Right forelimb (tissue), 1 donor: ENCODE data around the gene UBA1.
"Not testable (repeated sequence)": the region's sequence is repeated elsewhere in the genome, so short reads cannot be mapped to it uniquely, and the experiment has no call there.

Source experiments
- DNase-seq: peaks from one replicate; pipeline ENCODE4 v3.0.0-alpha.2; 2018

The UBA1 gene

DNA sequence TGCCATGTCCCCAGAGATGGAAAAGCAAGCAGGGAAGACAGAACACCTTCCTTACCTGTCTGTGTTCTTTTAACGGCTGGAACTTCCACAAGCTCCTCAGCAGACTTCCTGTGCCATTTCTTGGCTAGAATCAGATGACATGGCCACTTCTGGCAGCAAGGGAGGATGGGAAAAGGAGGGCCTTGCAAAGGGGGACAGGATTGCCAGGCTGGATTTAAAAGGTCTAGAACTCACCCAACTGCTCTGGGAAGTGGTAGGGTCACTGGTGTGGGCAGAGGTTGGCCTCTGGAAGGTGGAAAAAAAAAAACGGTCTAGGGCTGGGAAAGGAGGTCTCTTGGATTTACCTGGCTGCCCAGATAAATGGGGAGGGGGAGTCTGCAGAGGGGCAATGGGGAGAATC, 37.5 kb downstream of the UBA1 start:
- DNase-seq: no peak

DNA sequence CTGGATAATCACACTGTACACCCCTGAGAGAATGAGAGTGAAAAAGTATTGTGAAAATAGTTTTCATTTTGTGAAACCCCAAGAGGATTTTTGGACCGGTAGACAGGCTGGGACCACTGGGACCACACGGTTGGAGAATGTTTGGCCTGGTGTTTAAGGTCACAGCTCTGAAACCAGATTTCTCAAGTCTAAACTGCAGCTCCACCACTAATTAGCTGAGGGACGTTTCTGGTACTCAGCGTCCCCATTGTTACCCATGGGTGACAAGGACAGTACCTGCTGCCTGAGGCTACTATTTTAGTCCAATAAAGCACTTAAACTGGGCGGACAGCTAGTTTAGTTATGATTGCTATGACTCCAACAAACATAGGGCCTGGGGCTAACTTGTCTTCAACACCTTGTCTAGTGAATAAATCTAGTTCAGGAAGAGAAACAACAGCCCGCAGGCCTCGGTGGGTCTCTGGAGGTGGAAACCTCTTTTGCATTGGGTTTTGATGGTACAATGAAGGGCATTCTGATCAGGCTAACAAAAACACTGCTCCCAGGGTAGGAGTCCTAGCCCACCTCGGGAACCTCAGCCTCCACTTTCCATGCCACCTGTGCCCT, 38.7 kb downstream of the UBA1 start:
- DNase-seq: no peak

DNA sequence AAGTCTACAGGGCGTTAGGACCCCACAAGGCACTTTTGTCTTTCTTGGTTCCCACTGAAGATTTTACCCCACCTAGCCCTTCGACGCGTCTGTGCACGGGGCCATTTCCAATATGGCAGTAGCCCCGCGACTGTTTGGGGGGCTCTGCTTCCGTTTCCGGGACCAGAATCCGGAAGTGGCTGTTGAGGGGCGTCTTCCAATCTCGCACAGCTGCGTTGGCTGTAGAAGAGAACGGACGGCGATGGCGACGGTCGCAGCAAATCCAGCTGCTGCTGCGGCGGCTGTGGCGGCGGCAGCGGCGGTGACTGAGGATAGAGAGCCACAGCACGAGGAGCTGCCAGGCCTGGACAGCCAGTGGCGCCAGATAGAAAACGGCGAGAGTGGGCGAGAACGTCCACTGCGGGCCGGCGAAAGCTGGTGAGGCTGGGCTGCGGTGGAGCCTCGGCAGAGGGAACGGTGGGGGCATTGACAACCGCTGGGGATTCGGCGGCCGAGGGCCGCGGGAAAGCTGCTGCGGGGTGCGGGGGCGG, 39.2 kb downstream of the UBA1 start, which contains the start of gene USP11:
Gene USP11 (plus strand): TSS at position 207 of the 530 bp plus-strand sequence. CDS start 35 bp downstream, at position 242.
- DNase-seq: peak; percentile 83

DNA sequence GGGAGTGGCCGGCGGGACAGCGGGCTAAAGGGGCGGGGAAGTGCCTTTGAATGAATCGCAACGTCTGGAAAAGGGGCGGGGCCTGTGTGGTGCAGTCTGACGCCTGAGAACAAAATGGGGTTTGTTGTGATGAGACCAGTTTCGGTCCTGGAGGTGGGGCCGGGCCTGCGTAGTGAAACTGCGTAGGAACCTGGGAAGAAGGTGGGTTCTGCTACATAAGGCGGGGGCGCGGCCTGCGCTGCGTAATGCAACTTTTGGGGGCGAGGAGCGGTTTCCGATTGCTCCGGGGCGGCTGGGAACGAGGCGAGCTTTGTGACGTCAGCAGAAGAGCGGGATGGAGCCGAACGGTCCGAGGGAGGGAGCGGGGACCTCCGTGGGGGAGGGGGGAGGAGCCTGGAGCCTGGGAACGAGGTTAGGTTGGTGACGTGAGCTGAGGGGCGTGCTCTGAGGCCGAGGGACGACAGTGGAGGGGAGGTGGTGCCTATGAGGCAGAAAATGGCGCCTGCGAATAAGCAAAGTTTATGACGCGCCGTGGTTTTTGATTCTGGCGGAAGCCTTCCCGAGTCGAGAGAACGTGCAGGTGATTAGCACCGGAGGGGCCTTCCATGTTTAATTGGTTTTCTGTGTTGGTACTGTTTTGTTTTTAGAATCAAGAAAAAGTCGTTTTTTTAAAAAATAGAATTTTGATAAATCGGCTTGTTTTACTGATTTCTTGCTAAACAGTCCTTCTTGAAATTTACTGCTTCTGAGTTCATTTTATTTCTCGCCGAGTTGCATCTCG, 39.9 kb downstream of the UBA1 start:
- peak; percentile 95 for DNase-seq

DNA sequence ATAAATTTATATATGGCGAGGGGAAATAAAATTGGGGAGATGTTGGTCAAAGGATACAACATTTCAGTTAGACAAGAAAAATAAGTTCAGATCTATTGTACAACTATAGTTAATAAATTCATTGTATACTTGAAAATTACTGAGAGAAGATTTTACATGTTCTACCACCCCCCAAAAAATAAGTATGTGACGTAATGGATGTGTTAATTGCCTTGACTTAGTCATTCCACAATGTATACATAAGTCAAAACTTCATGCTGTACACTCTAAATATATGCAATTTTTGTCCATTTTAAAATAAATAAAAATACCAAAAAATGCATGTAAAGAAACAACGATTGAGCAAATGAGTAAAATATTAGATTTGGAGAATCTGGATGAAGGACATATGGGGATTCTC, 41.0 kb downstream of the UBA1 start:
- DNase-seq: no peak

DNA sequence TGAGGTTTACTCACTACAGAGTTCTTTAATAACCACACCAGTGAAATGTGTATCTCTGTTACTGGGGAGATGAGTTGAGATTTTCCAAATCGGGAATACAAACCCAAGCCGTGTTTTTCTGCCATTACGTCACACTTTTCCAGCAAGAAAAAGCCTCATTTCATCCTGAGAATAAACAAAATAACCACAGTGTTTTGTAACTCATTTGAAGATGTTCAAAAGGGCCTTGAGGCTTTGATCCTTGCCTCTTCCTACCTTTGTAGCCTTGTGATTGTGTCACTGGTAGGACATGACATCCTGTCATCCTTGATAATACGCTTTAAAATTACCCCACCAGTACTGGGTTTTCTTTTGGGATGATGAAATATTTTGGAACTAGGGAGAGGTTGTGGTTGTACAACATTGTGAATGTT, 42.1 kb downstream of the UBA1 start:
- DNase-seq: no peak

DNA sequence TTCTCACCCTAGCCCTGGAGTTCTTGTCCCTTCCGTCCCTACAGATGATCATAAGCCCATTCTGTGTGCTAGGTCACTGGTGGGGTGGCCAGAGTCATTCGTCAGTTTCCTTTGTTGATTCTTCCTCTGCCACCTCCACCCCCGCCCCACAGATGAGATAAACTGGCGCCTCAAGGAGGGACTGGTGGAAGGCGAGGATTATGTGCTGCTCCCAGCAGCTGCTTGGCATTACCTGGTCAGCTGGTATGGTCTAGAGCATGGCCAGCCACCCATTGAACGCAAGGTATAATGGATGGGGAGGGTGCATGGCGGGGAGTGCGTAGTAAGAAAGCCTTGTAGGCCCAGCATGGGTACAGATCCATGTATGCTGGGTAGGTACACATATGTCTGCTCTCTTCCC, 45.6 kb downstream of the UBA1 start:
- DNase-seq: no peak

DNA sequence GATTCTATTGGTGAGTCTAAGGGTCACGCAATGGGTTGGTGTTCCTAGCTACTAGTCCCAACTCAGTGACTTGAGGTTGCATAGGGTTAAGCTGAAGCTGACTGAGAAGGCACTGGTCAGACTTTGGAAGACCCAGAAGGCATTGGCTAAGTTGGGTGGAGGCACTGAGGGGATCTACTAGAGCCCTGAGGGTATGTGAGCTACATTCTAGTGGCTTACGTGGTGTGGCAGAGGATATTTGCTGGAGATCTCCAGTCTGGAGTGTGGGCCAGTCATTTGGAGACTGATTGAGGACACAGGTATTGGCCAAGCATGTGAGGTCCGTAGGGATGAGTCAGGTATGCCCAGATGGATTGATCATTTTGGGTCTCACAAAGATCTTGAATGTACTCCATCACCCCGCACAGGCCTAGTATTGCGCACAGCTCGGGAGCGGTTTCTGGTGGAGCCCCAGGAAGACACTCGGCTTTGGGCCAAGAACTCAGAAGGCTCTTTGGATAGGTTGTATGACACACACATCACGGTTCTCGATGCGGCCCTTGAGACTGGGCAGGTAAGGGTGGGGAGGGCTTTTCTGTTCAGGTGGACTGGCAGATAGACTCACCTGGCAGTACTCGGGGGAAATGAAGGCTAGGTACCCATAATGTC, 46.4 kb downstream of the UBA1 start:
- no peak for DNase-seq

DNA sequence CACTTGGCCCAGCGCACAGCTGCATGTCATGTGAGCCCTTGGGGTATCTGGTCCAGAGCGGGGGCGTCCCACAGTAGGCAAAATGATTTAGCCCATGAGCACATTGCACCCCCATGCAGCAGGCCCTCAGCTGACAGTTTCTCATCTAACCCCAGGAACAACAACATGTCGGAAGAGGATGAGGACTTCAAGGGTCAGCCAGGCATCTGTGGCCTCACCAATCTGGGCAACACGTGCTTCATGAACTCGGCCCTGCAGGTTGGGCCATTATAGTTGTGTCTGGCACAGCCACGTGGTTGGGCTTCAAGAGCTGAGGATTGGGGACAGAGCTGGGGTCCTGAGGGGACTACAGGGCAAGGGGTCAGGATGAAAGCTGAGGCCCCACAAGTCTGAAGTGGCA, 47.0 kb downstream of the UBA1 start:
- no peak for DNase-seq

DNA sequence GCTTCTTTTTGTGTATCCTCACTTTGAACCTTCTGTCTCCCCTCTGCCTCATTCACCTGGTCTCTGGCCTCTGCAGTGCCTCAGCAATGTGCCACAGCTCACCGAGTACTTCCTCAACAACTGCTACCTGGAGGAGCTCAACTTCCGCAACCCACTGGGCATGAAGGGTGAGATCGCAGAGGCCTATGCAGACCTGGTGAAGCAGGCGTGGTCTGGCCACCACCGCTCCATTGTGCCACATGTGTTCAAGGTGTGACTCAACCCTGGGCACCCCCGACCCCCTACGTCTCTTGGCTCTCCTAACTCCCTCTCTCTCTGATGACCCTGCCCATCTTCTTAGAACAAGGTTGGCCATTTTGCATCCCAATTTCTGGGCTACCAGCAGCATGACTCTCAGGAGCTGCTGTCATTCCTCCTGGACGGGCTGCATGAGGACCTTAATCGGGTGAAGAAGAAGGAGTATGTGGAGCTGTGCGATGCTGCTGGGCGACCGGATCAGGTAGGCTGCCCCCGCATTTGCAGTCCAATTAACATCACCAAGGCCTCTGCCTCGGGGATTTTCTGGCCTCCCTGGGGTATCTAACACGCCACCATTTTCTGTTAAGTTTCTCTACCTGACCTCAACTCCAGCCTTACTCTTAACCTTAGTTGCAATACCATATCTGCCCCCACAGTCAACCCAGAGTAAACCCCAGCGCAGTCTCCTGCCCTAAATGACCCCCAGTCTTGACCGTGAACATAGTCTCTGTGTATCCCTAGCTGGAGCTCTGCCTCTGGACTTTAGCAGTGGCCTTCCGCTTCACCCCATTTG, 47.8 kb downstream of the UBA1 start:
- no peak for DNase-seq

DNA sequence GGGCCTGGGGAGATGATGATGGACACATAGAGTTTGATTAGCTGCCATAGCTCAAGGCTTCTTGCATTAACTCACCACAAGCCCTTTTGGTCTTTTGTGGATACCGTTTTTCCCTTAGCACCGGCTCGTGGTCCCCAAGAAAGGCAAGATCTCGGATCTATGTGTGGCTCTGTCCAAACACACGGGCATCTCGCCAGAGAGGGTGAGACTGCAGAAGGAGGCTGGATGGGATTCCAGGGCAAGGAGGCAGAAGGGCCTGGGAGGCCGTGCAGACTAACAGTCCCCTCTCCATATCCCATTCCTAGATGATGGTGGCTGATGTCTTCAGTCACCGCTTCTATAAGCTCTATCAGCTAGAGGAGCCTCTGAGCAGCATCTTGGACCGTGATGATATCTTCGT, 48.7 kb downstream of the UBA1 start:
- no peak for DNase-seq

DNA sequence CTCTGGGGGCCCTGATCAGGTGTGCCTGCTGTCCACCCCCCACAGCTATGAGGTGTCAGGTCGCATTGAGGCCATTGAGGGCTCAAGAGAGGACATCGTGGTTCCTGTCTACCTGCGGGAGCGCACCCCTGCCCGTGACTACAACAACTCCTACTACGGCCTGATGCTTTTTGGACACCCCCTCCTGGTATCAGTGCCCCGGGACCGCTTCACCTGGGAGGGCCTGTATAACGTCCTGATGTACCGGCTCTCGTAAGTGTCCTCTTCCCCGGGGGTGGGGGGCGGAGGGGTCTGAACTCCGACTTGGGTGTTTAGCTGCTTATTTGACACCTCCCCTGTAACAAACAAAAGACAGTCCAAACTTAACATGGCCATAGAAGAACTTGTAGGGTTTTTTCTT, 49.7 kb downstream of the UBA1 start:
- no peak for DNase-seq

DNA sequence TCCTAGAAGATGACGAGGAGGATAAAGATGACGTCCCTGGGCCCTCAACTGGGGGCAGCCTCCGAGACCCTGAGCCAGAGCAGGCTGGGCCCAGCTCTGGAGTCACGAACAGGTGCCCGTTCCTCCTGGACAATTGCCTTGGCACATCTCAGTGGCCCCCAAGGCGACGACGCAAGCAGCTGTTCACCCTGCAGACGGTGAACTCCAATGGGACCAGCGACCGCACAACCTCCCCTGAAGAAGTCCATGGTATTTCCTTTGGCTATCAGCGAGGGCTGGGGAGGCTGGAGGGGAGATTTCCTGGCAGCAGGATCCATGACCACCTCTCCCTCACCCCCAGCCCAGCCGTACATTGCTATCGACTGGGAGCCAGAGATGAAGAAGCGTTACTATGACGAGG, 51.0 kb downstream of the UBA1 start:
- DNase-seq: no peak

DNA sequence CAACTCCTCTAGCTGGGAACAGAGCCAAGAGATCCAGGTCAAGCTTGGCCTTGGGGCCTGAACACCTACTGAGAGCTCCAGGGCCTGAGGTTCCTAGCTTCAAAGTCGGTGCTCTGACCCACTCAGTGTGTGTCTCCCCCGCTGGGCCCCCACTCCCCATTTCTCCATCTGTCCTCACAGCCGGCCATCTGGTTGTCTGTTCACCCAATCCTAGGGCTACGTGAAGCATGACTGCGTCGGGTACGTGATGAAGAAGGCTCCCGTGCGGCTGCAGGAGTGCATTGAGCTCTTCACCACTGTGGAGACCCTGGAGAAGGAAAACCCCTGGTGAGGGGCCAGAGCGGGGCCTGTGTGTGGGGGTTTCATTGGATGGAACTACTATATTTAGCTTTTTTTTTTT, 51.5 kb downstream of the UBA1 start:
- no peak for DNase-seq

DNA sequence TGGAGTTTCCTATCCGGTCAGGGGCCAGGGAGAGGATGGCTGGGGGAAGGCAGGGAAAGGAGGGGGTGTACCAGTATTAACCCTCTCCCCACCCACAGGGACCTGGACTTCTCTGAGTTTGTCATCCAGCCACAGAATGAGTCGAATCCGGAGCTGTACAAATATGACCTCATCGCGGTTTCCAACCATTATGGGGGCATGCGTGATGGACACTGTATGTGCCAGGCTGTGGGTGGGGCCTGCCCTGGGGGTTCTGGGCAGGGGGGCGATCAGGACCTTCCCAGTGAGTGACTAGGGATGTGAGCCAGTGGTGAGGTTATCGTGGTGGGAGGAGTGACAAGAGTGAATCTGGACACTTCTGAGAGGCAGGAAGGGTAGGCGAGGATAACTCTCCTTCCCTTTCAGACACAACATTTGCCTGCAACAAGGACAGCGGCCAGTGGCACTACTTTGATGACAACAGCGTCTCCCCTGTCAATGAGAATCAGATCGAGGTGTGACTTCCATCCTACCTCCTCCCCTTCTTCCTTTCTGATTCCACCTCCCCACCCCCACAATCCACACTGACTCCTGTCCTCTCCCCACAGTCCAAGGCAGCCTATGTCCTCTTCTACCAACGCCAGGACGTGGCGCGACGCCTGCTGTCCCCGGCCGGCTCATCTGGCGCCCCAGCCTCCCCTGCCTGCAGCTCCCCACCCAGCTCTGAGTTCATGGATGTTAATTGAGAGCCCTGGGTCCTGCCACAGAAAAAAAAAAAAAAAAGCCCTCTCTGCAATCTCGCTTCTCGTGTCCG, 53.8 kb downstream of the UBA1 start:
- DNase-seq: no peak

DNA sequence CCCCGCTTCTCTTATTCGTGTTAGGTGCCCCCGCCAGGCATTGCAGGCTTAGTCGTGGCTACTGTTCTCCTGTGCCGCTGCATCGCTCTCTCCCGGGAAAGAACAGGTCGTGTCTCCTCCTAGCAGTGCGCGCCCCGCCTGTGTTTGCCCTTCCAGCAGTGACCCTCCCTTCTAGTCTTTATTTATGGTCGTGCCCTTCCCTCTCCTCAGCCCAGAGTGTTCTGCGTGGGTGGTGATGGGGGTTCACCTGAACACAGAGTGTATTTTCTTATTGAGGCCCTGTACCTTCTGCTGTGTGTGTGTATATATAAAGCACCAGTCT, 54.3 kb downstream of the UBA1 start:
- DNase-seq: no peak

DNA sequence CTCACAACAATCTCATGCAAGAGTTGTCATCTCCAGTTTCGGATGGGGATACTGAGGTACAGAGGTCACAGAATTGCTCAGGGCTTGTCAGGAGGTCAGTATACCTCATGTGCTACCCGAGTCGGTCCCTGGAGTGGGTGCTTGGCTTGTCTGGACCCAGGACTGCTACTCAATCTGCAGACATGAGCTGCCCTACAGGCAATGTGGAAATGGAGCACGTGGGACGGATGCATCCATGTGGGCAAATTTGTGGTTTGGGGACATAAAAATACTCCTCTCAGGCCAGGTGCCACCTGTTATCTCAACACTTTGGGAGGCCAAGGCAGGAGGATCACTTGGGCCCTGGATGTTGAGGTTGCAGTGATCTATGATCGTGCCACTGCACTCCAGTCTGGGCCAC, 54.9 kb downstream of the UBA1 start:
- DNase-seq: no peak

DNA sequence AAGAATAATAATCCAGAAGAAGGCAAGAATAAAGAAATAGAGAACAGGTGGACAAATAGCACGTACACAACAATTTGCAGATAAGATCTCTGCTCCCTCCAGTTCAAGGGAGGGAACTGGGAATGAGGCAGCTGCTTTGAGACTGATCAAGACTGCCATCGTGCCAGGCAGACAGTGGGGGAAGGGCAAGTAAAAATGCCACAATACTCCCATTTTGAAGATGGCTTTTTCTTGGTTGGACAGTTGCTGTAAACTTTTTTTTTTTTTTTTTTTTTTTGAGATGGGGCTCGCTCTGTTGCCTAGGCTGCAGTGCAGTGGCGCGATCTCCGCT, 56.4 kb downstream of the UBA1 start:
- no peak for DNase-seq

DNA sequence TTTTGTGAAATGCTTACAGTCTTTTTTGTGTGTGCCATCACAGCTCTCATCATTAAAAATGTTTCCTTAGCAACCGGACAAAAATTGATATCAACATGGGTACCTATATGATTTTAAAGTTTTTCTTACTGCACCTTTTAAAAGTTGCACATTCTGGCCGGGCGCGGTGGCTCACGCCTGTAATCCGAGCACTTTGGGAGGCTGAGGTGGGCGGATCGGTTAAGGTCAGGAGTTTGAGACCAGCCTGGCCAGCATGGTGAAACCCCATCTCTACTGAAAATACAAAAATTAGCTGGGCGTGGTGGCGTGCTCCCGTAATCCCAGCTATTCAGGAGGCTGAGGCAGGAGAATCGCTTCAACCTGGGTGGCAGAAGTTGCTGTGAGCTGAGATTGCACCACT, 64.0 kb downstream of the UBA1 start:
- DNase-seq: not testable (repeated sequence)
